GM13976 (cell line): ENCODE measurements around the gene JPH3.

Source experiments
- DNase-seq: peaks from one replicate; pipeline ENCODE4 v3.0.0; 2012; ENCODE audit warnings: low spot score
- in situ Hi-C: fragments of 300-500 bp; cut with MboI; formaldehyde crosslinking; loops from one replicate; pipeline ENCODE4 v1.12.0; 2022; ENCODE audit warnings: low sequenced_read_pairs, mixed read lengths, inconsistent platforms; ENCODE audit not compliant: unreplicated experiment
- TF ChIP-seq, protein P1 (sequence below): IDR thresholded peaks from 2 replicates; pipeline ENCODE4 v1.5.1; 2012; ENCODE audit warnings: borderline replicate concordance, mild to moderate bottlenecking; ENCODE audit not compliant: insufficient read depth; ENCODE audit errors: extremely low read depth, missing control alignments, control extremely low read depth

The JPH3 gene

DNA sequence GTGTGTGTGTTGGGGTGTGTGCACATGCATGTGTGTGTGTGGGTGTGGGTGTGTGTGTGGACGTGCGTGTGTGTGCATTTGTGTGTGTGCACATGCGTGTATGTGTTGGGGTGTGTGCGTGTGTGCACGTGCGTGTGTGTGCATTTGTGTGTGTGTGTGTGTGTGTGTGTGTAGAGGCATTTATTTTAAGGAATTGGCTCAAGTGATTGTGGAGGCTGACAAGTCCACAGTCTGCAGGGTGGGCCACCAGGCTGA lies 37.9 kb upstream of the JPH3 start:
- no peak for DNase-seq
- in situ Hi-C loops: no loop called here
- TF ChIP-seq, protein P1, sequence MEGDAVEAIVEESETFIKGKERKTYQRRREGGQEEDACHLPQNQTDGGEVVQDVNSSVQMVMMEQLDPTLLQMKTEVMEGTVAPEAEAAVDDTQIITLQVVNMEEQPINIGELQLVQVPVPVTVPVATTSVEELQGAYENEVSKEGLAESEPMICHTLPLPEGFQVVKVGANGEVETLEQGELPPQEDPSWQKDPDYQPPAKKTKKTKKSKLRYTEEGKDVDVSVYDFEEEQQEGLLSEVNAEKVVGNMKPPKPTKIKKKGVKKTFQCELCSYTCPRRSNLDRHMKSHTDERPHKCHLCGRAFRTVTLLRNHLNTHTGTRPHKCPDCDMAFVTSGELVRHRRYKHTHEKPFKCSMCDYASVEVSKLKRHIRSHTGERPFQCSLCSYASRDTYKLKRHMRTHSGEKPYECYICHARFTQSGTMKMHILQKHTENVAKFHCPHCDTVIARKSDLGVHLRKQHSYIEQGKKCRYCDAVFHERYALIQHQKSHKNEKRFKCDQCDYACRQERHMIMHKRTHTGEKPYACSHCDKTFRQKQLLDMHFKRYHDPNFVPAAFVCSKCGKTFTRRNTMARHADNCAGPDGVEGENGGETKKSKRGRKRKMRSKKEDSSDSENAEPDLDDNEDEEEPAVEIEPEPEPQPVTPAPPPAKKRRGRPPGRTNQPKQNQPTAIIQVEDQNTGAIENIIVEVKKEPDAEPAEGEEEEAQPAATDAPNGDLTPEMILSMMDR: no peak

DNA sequence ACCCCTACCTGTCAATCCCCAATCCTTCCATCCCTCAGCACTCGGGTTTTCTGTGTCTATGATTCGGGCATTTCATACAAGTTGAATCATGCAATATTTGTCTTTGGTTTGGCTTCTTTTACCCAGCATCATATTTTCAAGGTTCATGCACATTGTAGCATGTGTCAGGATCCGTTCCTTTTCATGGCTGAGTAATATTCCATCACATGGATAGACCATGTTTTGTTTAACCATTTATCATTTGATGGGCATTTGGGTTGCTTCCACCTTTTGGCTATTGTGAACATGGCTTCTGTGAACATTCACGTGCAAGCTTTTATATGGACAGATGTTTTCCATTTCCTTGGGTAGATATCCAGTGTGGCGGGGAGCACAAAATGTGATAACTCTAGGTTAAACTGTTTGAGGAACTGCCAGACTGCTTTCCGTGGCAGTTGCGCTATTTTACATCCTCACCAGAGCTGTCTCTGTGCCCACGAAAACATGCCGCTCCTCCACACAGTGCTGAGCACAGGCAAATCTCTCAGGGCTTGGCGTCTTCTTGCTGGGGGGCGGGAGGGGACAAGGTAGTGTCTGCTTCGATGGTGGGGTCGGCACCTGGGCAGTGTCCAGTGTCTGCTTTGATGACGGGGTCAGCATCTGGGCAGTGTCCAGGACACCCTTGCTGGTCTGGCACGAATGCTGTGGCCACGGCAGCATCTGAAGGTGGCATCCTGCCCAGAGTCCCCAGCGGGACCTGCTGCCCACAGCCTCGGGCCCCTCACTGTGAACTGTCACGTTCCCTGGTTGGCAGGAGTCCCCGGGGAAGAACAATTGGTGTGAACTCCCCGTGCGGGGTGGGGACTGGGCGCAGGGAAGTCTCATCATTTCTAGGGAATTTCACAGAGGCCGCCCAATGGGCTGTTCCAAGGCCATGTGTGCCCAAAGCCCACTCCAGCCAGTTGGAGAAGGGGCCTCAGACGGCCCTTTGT lies 32.4 kb upstream of the JPH3 start:
- DNase-seq: no peak
- TF ChIP-seq, protein P1: no peak
- in situ Hi-C loops: no loop called here

DNA sequence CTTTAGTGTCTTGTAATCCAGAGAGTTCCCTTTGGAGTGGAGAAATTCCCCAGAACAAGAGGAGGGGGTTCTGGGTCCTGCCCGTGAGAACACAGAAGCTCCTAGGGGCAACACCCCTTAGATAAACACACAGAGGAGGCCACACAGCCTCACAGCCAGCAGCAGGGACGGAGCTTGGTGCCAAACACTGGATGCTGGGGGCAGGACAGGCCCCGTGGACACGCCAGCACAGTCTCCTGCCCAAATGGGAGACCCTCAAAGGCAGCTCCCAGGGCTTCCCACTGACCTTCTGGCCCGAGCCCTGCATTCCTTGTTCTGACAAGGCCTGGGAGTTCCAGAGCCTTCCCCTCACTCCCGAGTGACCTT lies 31.8 kb upstream of the JPH3 start:
- in situ Hi-C loops: no loop called here
- TF ChIP-seq, protein P1: no peak

DNA sequence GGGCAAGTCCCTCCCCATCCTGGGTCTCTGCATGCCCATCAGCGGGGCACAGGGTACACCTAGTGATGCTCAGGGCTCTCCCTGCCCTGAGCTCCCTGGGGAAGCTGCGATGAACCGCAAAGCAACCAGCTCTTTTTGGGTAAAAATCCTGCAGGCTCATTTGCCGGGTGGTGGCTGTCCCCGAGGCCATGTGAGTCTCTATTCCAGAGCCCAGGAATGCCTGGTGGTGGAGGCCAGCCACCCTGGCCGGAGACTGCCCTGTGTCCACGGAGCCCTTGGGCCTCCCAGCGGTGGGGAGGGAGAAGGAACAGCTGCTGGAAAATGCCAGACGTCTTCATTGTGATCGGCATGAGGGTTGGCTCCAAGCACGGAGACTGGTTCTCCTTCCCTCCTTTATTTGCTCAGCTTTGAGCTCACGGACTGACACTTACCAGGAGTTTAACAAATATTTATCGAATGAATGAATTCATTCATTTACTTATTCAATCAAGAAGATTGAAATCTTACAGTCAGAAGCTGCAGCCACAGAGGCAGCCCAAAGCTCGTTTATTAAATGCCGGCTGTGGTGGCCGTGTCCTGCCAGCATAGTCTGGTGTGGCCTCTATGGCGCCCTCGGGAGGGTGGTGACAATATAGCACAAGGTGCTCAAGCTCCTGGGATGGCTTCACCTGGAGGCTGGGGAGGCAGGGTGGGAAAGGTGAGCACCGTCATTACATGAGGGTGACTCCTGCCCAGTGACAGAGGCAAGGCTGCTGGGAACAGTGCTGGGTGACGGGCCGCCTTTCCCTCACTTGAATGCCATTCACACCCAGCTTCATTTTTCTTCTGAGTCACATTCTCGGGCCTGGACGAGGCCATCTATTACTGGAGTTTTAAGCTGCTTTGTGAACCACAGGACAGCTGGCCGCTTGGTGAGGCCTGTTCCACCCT lies 31.1 kb upstream of the JPH3 start:
- in situ Hi-C loops: no loop called here
- no peak for DNase-seq
- TF ChIP-seq, protein P1: no peak

More for the DNA sequence above, 31.8 kb upstream of the JPH3 start:
- DNase-seq: no peak

DNA sequence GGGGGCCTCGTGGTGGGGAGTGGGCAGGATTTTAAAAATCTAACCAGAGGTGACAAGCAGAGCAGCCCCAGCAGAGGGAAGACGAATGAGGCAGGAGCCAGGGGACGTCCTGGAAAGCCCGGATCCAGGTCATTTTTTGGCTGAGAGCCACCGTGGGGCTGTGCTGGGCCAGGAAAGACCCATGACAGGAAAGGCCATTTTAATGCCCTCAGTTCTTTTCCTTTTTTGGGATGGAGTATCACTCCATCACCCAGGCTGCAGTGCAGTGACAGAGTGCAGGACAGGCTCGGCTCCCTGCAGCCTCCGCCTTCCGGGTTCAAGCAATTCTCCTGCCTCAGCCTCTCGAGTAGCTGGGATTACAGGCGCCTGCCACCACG lies 30.5 kb upstream of the JPH3 start:
- DNase-seq: no peak
- TF ChIP-seq, protein P1: no peak
- in situ Hi-C loops: no loop called here

DNA sequence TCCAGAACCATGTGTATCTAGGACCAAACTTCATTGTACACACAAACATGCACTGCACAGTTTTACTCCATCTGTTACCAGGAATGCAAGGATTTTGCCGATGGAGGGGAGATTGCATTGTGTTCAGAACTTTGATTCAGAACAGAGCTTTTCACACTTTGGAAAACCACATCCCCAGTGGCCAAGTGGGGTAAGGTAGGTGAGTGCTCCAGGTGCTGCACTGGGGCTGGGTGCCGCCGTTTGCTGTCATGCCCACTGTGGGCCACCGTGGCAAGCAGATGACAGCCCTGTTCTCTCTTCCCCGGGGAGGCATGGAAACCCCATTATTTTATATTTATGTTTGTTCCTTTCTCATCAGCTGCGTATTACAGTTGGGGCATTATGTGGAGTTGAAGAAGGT lies 29.3 kb upstream of the JPH3 start:
- TF ChIP-seq, protein P1: no peak
- in situ Hi-C loops: no loop called here

More for the DNA sequence above, 29.3 kb upstream of the JPH3 start:
- DNase-seq: no peak
